ENCODE results near the gene MSH6. TPM values are rescaled to one million over a fixed set of nuclear protein-coding genes. Genes with fewer than 3 reads are reported as not detected.

The MSH6 gene
- total and polyA plus RNA-seq, 2 of the 13 experiments (the other 11 are each of a cell fraction or from before 2014, with no cell fraction given), result 20.8 to 113 TPM

DNA sequence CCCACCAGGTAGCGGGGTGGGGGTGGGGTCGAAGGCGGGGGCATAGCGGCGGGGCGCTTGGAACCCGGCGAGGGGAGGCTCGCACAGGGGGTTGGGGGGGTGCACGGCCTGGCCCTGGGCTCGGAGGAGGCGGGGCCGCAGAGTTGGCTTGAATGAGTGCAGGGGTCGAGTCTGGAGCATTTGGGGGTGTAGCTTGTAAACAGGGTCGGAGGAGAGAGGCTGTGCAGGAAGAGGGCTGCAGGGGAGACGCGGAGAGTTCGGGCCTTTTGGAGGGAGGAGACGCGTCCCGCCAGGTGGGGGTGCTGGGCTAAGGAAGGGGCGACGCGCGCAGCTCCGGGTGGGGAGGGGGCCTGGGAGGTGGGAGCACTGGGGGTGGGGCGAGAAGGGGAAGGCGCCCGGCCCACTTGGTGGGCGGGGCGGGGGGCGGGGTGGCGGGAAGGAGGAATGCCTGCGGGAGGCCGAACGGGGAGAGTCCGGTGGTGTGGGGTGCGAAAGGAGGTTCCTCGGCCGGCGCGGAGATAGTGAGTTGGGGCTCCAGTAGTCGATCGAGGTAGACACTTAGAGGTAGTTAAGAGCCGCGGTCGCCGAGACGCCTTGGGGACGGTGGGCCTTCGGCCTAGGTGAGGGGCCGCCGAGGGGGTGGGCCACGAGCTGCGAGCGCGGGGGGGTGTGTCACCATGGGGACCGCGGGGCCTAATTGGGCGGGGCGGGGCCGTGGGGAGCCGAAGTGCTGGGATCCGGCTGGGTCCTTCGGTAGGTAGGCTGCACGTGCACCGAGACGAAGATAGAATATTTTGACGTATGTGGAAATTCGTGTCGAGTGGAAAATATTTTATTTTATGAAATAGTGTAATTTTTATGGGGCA lies 774 bp downstream of the MSH6 start (continued):
- TF ChIP-seq, protein P1, sequence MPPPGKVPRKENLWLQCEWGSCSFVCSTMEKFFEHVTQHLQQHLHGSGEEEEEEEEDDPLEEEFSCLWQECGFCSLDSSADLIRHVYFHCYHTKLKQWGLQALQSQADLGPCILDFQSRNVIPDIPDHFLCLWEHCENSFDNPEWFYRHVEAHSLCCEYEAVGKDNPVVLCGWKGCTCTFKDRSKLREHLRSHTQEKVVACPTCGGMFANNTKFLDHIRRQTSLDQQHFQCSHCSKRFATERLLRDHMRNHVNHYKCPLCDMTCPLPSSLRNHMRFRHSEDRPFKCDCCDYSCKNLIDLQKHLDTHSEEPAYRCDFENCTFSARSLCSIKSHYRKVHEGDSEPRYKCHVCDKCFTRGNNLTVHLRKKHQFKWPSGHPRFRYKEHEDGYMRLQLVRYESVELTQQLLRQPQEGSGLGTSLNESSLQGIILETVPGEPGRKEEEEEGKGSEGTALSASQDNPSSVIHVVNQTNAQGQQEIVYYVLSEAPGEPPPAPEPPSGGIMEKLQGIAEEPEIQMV (CRISPR knock-in tag; IDR thresholded peaks at IDR 0.05; ENCODE audit: low read depth), result no peak
- TF ChIP-seq SNAPC2 (CRISPR knock-in tag; IDR thresholded peaks at IDR 0.05), result peak; percentile 9; the same call in 1 of the 2 replicates
- no peak for TF ChIP-seq ZNF431 (CRISPR knock-in tag; IDR thresholded peaks at IDR 0.05; ENCODE audit: borderline replicate concordance, low read depth)
- no peak for TF ChIP-seq ARNT (IDR thresholded peaks at IDR 0.05)
- no peak for TF ChIP-seq NRL (CRISPR knock-in tag; IDR thresholded peaks at IDR 0.05; ENCODE audit: borderline replicate concordance)
- TF ChIP-seq, protein P2, sequence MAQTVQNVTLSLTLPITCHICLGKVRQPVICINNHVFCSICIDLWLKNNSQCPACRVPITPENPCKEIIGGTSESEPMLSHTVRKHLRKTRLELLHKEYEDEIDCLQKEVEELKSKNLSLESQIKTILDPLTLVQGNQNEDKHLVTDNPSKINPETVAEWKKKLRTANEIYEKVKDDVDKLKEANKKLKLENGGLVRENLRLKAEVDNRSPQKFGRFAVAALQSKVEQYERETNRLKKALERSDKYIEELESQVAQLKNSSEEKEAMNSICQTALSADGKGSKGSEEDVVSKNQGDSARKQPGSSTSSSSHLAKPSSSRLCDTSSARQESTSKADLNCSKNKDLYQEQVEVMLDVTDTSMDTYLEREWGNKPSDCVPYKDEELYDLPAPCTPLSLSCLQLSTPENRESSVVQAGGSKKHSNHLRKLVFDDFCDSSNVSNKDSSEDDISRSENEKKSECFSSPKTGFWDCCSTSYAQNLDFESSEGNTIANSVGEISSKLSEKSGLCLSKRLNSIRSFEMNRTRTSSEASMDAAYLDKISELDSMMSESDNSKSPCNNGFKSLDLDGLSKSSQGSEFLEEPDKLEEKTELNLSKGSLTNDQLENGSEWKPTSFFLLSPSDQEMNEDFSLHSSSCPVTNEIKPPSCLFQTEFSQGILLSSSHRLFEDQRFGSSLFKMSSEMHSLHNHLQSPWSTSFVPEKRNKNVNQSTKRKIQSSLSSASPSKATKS (CRISPR knock-in tag; IDR thresholded peaks at IDR 0.05), result no peak
- TF ChIP-seq ZNF75D (CRISPR knock-in tag; IDR thresholded peaks at IDR 0.05; ENCODE audit: borderline replicate concordance), result no peak

DNA sequence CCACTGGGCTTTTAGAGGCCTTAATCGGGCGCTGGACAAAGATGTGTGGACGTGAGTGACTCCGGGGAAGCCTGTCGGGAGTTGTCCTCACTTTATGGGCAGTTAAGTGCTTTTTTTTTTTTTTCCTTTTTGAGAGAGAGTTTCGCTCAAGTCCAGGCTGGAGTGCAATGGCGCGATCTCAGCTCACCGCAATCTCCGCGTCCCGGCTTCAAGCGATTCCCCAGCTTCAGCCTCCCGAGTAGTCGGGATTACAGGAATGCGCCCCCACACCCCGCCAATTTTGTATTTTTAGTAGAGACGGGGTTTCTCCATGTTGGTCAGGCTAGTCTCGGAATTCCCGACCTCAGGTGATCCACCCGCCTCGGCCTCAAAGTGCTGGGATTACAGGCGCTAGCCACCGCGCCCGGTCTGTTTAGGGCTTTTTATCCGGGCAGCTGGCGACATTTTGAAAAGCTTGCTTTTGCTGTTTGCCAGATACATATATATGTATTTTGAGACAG lies 1.5 kb downstream of the MSH6 start:
- no TSS peak for BruUV-seq (replicated peaks)
- Histone ChIP-seq H3K4me1 (ENCODE audit: insufficient read depth, low read length) (peaks cover 46% of the 10 kb centered on the region), H3K4me3 (replicated peaks in 1 of 3; ENCODE audit: insufficient read depth in 1 of 3, low read depth in 2 of 3, low read length in 3 of 3) (peak overlapping the region; percentile 66 to 85 (median 77)), H3K4me2 (ENCODE audit: low read depth, low read length) (peak overlapping the region; percentile 73), H3K27ac (ENCODE audit: extremely low read length, insufficient read depth, low read length) (peak overlapping the region; percentile 38), H3K27me3 (ENCODE audit: control insufficient read depth in 1 of 2, insufficient read depth in 2 of 2, low read length in 2 of 2) (no peaks in the 10 kb centered on the region; a peak in 2 of 5 replicates), H4K20me1 (ENCODE audit: insufficient read depth, low read length) (peaks cover 47% of the 10 kb centered on the region), H3K9ac (ENCODE audit: insufficient read depth, low read depth, low read length) (peak overlapping the region; percentile 60), H2AFZ (ENCODE audit: low read length) (no peak overlapping the region), H3K36me3 (replicated peaks in 1 of 2; ENCODE audit: control insufficient read depth in 1 of 2, insufficient read depth in 2 of 2, low read length in 2 of 2) (peaks cover 3 to 10% of the 10 kb centered on the region in 2 experiments; a peak in 3 of 5 replicates), H3K79me2 (ENCODE audit: insufficient read depth, low read length) (peaks cover 53% of the 10 kb centered on the region), H3K9me3 (ENCODE audit: low read length) (no peaks in the 10 kb centered on the region)
- ATAC-seq (no peak), FAIRE-seq (no peak), DNase-seq (ENCODE audit: low spot score) (no peak)
- in situ Hi-C loops (cut with HindIII; ENCODE audit: extremely low pct_ligation_motif_present, low pct_unique_long_range_greater_than_20kb) (no loop called here), intact Hi-C loops (cut with micrococcal nuclease; ENCODE audit: unreplicated experiment) (loop anchor here (10.0 kb wide), 1 partner anchor 120 kb away; the partner anchor contains the start of gene FBXO11)
- ChIA-PET POLR2A (no interaction called here), CTCF (ENCODE audit: low intra/inter-chr PET ratio, low total read pairs) (no interaction called here)
- WGBS (ENCODE audit: low lambda C conversion rate), result 80% methylated on average over 28 of the region's 28 CpGs
- TF ChIP-seq, protein P3, sequence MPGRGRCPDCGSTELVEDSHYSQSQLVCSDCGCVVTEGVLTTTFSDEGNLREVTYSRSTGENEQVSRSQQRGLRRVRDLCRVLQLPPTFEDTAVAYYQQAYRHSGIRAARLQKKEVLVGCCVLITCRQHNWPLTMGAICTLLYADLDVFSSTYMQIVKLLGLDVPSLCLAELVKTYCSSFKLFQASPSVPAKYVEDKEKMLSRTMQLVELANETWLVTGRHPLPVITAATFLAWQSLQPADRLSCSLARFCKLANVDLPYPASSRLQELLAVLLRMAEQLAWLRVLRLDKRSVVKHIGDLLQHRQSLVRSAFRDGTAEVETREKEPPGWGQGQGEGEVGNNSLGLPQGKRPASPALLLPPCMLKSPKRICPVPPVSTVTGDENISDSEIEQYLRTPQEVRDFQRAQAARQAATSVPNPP (CRISPR knock-in tag; IDR thresholded peaks at IDR 0.05), result 0 out of 2 replicates have a peak, but pooled peaks have one; percentile 7
- TF ChIP-seq FOXC1 (CRISPR knock-in tag; IDR thresholded peaks at IDR 0.05; ENCODE audit: borderline replicate concordance) (no peak), HOXA9 (CRISPR knock-in tag; IDR thresholded peaks at IDR 0.05; ENCODE audit: borderline replicate concordance) (no peak)
- TF ChIP-seq, protein P4, sequence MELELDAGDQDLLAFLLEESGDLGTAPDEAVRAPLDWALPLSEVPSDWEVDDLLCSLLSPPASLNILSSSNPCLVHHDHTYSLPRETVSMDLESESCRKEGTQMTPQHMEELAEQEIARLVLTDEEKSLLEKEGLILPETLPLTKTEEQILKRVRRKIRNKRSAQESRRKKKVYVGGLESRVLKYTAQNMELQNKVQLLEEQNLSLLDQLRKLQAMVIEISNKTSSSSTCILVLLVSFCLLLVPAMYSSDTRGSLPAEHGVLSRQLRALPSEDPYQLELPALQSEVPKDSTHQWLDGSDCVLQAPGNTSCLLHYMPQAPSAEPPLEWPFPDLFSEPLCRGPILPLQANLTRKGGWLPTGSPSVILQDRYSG (CRISPR knock-in tag; IDR thresholded peaks at IDR 0.05), result 0 out of 2 replicates have a peak, but pooled peaks have one; percentile 37
- TF ChIP-seq, protein P5, sequence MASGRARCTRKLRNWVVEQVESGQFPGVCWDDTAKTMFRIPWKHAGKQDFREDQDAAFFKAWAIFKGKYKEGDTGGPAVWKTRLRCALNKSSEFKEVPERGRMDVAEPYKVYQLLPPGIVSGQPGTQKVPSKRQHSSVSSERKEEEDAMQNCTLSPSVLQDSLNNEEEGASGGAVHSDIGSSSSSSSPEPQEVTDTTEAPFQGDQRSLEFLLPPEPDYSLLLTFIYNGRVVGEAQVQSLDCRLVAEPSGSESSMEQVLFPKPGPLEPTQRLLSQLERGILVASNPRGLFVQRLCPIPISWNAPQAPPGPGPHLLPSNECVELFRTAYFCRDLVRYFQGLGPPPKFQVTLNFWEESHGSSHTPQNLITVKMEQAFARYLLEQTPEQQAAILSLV (CRISPR knock-in tag; IDR thresholded peaks at IDR 0.05; ENCODE audit: borderline replicate concordance), result no peak
